H1 (cell line): Measurements from ENCODE around the gene ANKRD13C. TPM values are rescaled to one million over a fixed set of nuclear protein-coding genes. Genes with fewer than 3 reads are reported as not detected.

Experiments
- CTCF ChIA-PET: fragments of 300-600 bp; sonication (Branson Sonifier 250); formaldehyde crosslinking; loops from one replicate; lab custom pipeline; 2021; ENCODE audit not compliant: partially characterized antibody; lab: Charles Lee
- POLR2A ChIA-PET: fragments of 300-600 bp; sonication (Branson Sonifier 250); formaldehyde crosslinking; loops from one replicate; lab custom pipeline; 2021; ENCODE audit warnings: inconsistent platforms; ENCODE audit not compliant: partially characterized antibody; lab: Charles Lee
- DNase-seq, 2 experiments: peaks; one replicate each; pipeline versions ENCODE4 v3.0.0 to v3.0.0-alpha.2; 2010 to 2022; ENCODE audit warnings: low spot score in 2 of 2, low read depth in 1 of 2, mixed read lengths in 1 of 2
- FAIRE-seq: peaks from 2 replicates; lab custom pipeline; 2011; peaks lifted over from hg19 to GRCh38; lab: Jason Lieb, UNC
- H2AFZ ChIP-seq: 2 replicates; pipeline ENCODE4 v1.8.1; 2012; ENCODE audit warnings: low read length, inconsistent platforms
- H2AK5ac ChIP-seq: 2 replicates; pipeline ENCODE4 v1.6.1; 2013; ENCODE audit warnings: low read depth, low read length
- H2BK120ac ChIP-seq: replicated peaks from 2 replicates; pipeline ENCODE3; 2013; ENCODE audit warnings: low read depth, low read length, inconsistent platforms
- H2BK12ac ChIP-seq: 2 replicates; pipeline ENCODE4 v1.6.1; 2013; ENCODE audit warnings: low read depth, low read length
- H2BK15ac ChIP-seq: 2 replicates; pipeline ENCODE4 v1.6.1; 2013; ENCODE audit warnings: low read length
- H2BK20ac ChIP-seq: 2 replicates; pipeline ENCODE4 v1.6.1; 2013; ENCODE audit warnings: low read length
- H2BK5ac ChIP-seq: 2 replicates; pipeline ENCODE4 v1.6.1; 2013; ENCODE audit warnings: low read depth, low read length
- H3K14ac ChIP-seq: 2 replicates; pipeline ENCODE4 v1.6.1; 2013; ENCODE audit warnings: inconsistent platforms; ENCODE audit not compliant: insufficient read length
- H3K18ac ChIP-seq: 2 replicates; pipeline ENCODE4 v1.6.1; 2013; ENCODE audit warnings: low read length; ENCODE audit errors: extremely low read depth
- H3K23ac ChIP-seq: 2 replicates; pipeline ENCODE4 v1.6.1; 2013; ENCODE audit warnings: inconsistent platforms; ENCODE audit not compliant: insufficient read length
- H3K23me2 ChIP-seq: 2 replicates; pipeline ENCODE4 v1.6.1; 2013; ENCODE audit warnings: low read depth, low read length
- H3K27ac ChIP-seq: 2 replicates; pipeline ENCODE4 v1.6.1; 2011; ENCODE audit warnings: low read depth, low read length, inconsistent platforms
- H3K27me3 ChIP-seq, 4 experiments: replicated peaks in 1 of 4; 1 replicate in 1 of 4; 2 replicates in 3 of 4; pipeline versions ENCODE4 v1.6.1 to v1.8.1; 2011 to 2013; ENCODE audit warnings: low read length in 3 of 4, mild to moderate bottlenecking in 3 of 4, inconsistent platforms in 2 of 4, mixed read lengths in 2 of 4, moderate library complexity in 1 of 4; ENCODE audit not compliant: control insufficient read depth in 3 of 4, insufficient read depth in 3 of 4; ENCODE audit errors: extremely low read depth in 1 of 4
- H3K36me3 ChIP-seq, 4 experiments: 2 replicates each; pipeline versions ENCODE4 v1.6.1 to v1.8.1; 2011 to 2013; ENCODE audit warnings: mild to moderate bottlenecking in 4 of 4, low read length in 3 of 4, moderate library complexity in 2 of 4, control low read depth in 1 of 4, inconsistent platforms in 1 of 4; ENCODE audit not compliant: insufficient read depth in 4 of 4, control insufficient read depth in 2 of 4
- H3K4ac ChIP-seq: replicated peaks from 2 replicates; pipeline ENCODE3; 2013; ENCODE audit warnings: low read length, low read depth, mixed read lengths, inconsistent platforms; ENCODE audit not compliant: insufficient read length
- H3K4me1 ChIP-seq, 4 experiments: replicated peaks in 1 of 4; 1 replicate in 1 of 4; 2 replicates in 3 of 4; pipeline versions ENCODE4 v1.6.1 to v1.8.1; 2011 to 2013; ENCODE audit warnings: low read length in 3 of 4, inconsistent platforms in 2 of 4, mixed read lengths in 1 of 4; ENCODE audit not compliant: insufficient read depth in 4 of 4, control insufficient read depth in 3 of 4
- H3K4me2 ChIP-seq, 2 experiments: 2 replicates each; pipeline versions ENCODE4 v1.6.1 to v1.8.1; 2011 to 2013; ENCODE audit warnings: low read depth in 2 of 2, low read length in 2 of 2, control low read depth in 1 of 2, inconsistent platforms in 1 of 2, mild to moderate bottlenecking in 1 of 2; ENCODE audit not compliant: insufficient read depth in 1 of 2
- H3K4me3 ChIP-seq, 4 experiments: fragments of 200-600, 300-600 bp in 1 of 4; sonication (generic), shearing (Covaris generic), sonication (Bioruptor Twin) in 1 of 4; 2 replicates each; pipeline versions ENCODE4 v1.5.1 to v1.8.1; 2011 to 2016; ENCODE audit warnings: low read length in 4 of 4, low read depth in 3 of 4, control low read depth in 2 of 4, inconsistent platforms in 2 of 4, mild to moderate bottlenecking in 2 of 4, mixed read lengths in 1 of 4, moderate library complexity in 1 of 4; ENCODE audit not compliant: insufficient read depth in 2 of 4; ENCODE audit errors: extremely low read depth in 1 of 4
- H3K56ac ChIP-seq: replicated peaks from 2 replicates; pipeline ENCODE3; 2013; ENCODE audit warnings: low read depth, mild to moderate bottlenecking, mixed read lengths, low read length, inconsistent platforms; ENCODE audit not compliant: insufficient read length
- H3K79me1 ChIP-seq: 2 replicates; pipeline ENCODE4 v1.6.1; 2013; ENCODE audit warnings: low read depth, low read length, control low read depth
- H3K79me2 ChIP-seq, 2 experiments: 2 replicates each; pipeline versions ENCODE4 v1.6.1 to v1.8.1; 2012 to 2013; ENCODE audit warnings: low read length in 2 of 2, mild to moderate bottlenecking in 2 of 2, inconsistent platforms in 1 of 2; ENCODE audit not compliant: insufficient read depth in 2 of 2, control insufficient read depth in 1 of 2
- H3K9ac ChIP-seq, 4 experiments: replicated peaks in 1 of 4; 1 replicate in 1 of 4; 2 replicates in 3 of 4; pipeline versions ENCODE4 v1.6.1 to v1.8.1; 2011 to 2013; ENCODE audit warnings: low read depth in 3 of 4, low read length in 3 of 4, control low read depth in 2 of 4, mild to moderate bottlenecking in 2 of 4, moderate library complexity in 2 of 4, inconsistent platforms in 1 of 4; ENCODE audit errors: extremely low read depth in 1 of 4
- H3K9me3 ChIP-seq, 2 experiments: 2 replicates each; pipeline versions ENCODE4 v1.6.1 to v1.8.1; 2012 to 2013; ENCODE audit warnings: mild to moderate bottlenecking in 2 of 2, moderate library complexity in 2 of 2, control low read depth in 1 of 2, inconsistent platforms in 1 of 2, low read depth in 1 of 2, low read length in 1 of 2, mixed read lengths in 1 of 2; ENCODE audit not compliant: insufficient read depth in 2 of 2
- H4K20me1 ChIP-seq, 2 experiments: replicated peaks in 1 of 2; 2 replicates each; pipeline versions ENCODE3 to v1.8.1; 2011 to 2013; ENCODE audit warnings: inconsistent platforms in 2 of 2, low read length in 2 of 2, mild to moderate bottlenecking in 1 of 2; ENCODE audit not compliant: insufficient read depth in 2 of 2, control insufficient read depth in 1 of 2
- H4K5ac ChIP-seq: 2 replicates; pipeline ENCODE4 v1.6.1; 2013; ENCODE audit warnings: low read length, low read depth, mixed read lengths, inconsistent platforms; ENCODE audit not compliant: insufficient read length
- H4K8ac ChIP-seq: 2 replicates; pipeline ENCODE4 v1.8.0; 2013; ENCODE audit warnings: mild to moderate bottlenecking, moderate library complexity, low read length, inconsistent platforms; ENCODE audit not compliant: insufficient read depth; ENCODE audit errors: extremely low read depth
- H4K91ac ChIP-seq: replicated peaks from 2 replicates; pipeline ENCODE3; 2013; ENCODE audit warnings: low read length, mixed read lengths, inconsistent platforms; ENCODE audit not compliant: insufficient read length
- BACH1 ChIP-seq: IDR thresholded peaks from 2 replicates; pipeline ENCODE4 v1.6.1; 2012; ENCODE audit warnings: low read length, improper control_type of control experiment
- CBX8 ChIP-seq: fragments of 300-800, 300-1000 bp; sonication (generic); IDR thresholded peaks from 2 replicates; pipeline ENCODE4 v1.7.1; 2016; ENCODE audit warnings: low read depth, low read length, borderline replicate concordance
- CREB1 ChIP-seq: IDR thresholded peaks from 2 replicates; pipeline ENCODE4 v1.6.1; 2012; ENCODE audit warnings: inconsistent platforms
- HDAC2 ChIP-seq, 2 experiments: fragments of 300-600 bp in 1 of 2; sonication (generic) in 1 of 2; IDR thresholded peaks; 2 replicates each; pipeline ENCODE4 v1.6.1; 2011 to 2012; ENCODE audit warnings: low read depth in 2 of 2, low read length in 2 of 2, mild to moderate bottlenecking in 2 of 2, moderate library complexity in 2 of 2, borderline replicate concordance in 1 of 2, inconsistent platforms in 1 of 2
- JUN ChIP-seq: IDR thresholded peaks from 2 replicates; pipeline ENCODE4 v1.6.1; 2011; ENCODE audit warnings: low read depth, mild to moderate bottlenecking, improper control_type of control experiment, low read length
- JUND ChIP-seq: IDR thresholded peaks from 2 replicates; pipeline ENCODE4 v1.6.1; 2011; ENCODE audit warnings: mild to moderate bottlenecking, improper control_type of control experiment, low read length
- RAD21 ChIP-seq, 2 experiments: IDR thresholded peaks in 1 of 2; conservative IDR thresholded peaks in 1 of 2; 2 replicates each; pipeline ENCODE4 v1.6.1; 2011; ENCODE audit warnings: low read depth in 2 of 2, low read length in 2 of 2, improper control_type of control experiment in 1 of 2, inconsistent platforms in 1 of 2, mild to moderate bottlenecking in 1 of 2, moderate library complexity in 1 of 2
- RFX5 ChIP-seq: IDR thresholded peaks from 2 replicates; pipeline ENCODE4 v1.6.1; 2011; ENCODE audit warnings: low read depth, low read length, improper control_type of control experiment, borderline replicate concordance
- SIRT6 ChIP-seq: IDR thresholded peaks from one replicate; pipeline ENCODE4 v1.7.1; 2012; ENCODE audit warnings: low read length, inconsistent platforms
- SP4 ChIP-seq: IDR thresholded peaks from 2 replicates; pipeline ENCODE4 v1.6.1; 2012; ENCODE audit warnings: low read length, inconsistent platforms
- SRF ChIP-seq: IDR thresholded peaks from 2 replicates; pipeline ENCODE4 v1.6.1; 2011; ENCODE audit warnings: mild to moderate bottlenecking, low read depth, low read length, moderate library complexity
- TAF7 ChIP-seq: optimal IDR thresholded peaks from 2 replicates; pipeline ENCODE3; 2011; ENCODE audit warnings: low read depth, mild to moderate bottlenecking, inconsistent platforms, low read length, moderate library complexity, borderline replicate concordance
- TCF12 ChIP-seq: IDR thresholded peaks from 2 replicates; pipeline ENCODE4 v1.6.1; 2011; ENCODE audit warnings: low read depth, mild to moderate bottlenecking, low read length
- USF2 ChIP-seq: IDR thresholded peaks from 2 replicates; pipeline ENCODE4 v1.6.1; 2011; ENCODE audit warnings: low read length, improper control_type of control experiment
- WGBS, 2 experiments: shearing (Covaris generic) in 1 of 2; methylation state at CpG; one replicate each; pipeline versions ENCODE4 v1.1.6 to v1.1.7; 2013 to 2015; ENCODE audit warnings: low lambda C conversion rate in 2 of 2, mixed read lengths in 2 of 2, inconsistent platforms in 1 of 2, low coverage in 1 of 2, missing lambda C conversion rate in 1 of 2; ENCODE audit not compliant: insufficient replicate concordance in 2 of 2, insufficient coverage in 1 of 2, insufficient read length in 1 of 2; ENCODE audit errors: extremely low coverage in 1 of 2, missing lambda C conversion rate in 1 of 2; 5-methylcytosine and 5-hydroxymethylcytosine counted together
- polyA plus RNA-seq, 7 experiments: library from polyadenylated mRNA; depleted of rRNA in 3 of 7; stranded (reverse) in 5 of 7; unstranded in 2 of 7; fragments of >200 nt in 5 of 7; fragments of 200-250 nt in 2 of 7; gene quantifications; 1 replicate in 5 of 7; 2 replicates in 1 of 7; 4 replicates in 1 of 7; pipeline versions ENCODE4 v1.2.1 to v1.2.3, GENCODE V29; 2011 to 2013; ENCODE audit warnings: missing spikeins in 2 of 7, mixed read lengths in 2 of 7
- total RNA-seq: library from RNA; stranded (reverse); fragmentation: NEBNext Ultra II Directional; extraction: Animal tissue kit (Norgen Biotek cat#: 25700); gene quantifications from 2 replicates; pipeline ENCODE4 v1.2.1, GENCODE V29; 2021

Gene ANKRD13C
- total and polyA plus RNA-seq, 2 of the 8 experiments (the other 6 are each of a cell fraction or from before 2014, with no cell fraction given): 4.8 to 21.7 TPM

- Histone ChIP-seq H3K4ac (no peak overlapping the region), H3K4me2 (no peak overlapping the region), H3K9ac (no peak overlapping the region), H4K91ac (no peak overlapping the region), H2BK15ac (no peak overlapping the region), H2AFZ (no peak overlapping the region), H3K23ac (no peak overlapping the region), H4K8ac (no peak overlapping the region), H3K79me1 (no peaks in the 10 kb centered on the region), H3K9me3 (no peaks in the 10 kb centered on the region), H2BK20ac (no peak overlapping the region), H4K20me1 (no peaks in the 10 kb centered on the region), H3K27ac (no peak overlapping the region), H3K18ac (no peak overlapping the region), H2BK5ac (no peak overlapping the region), H4K5ac (no peak overlapping the region), H3K23me2 (no peaks in the 10 kb centered on the region), H3K14ac (no peak overlapping the region), H3K56ac (no peak overlapping the region), H3K4me3 (no peak overlapping the region), H3K79me2 (no peaks in the 10 kb centered on the region), H2BK120ac (no peak overlapping the region), H3K4me1 (no peaks in the 10 kb centered on the region), H3K36me3 (peaks cover 0 to 14% (median 0%) of the 10 kb centered on the region in 4 experiments; a peak in 2 of 8 replicates), H3K27me3 (no peaks in the 10 kb centered on the region), H2AK5ac (no peak overlapping the region), H2BK12ac (no peak overlapping the region)
- FAIRE-seq (no peak), DNase-seq (no peak)
- ChIA-PET POLR2A (interaction anchor here (1.1 to 1.3 kb wide), 2 partner anchors 76 to 133 kb away, joined by 3 read pairs; partner anchors contain the start of gene ANKRD13C), CTCF (interaction anchor here (1.1 kb wide), 1 partner anchor 208 kb away, joined by 3 read pairs; no protein-coding TSS in a partner anchor)
- WGBS, 2 experiments: 100% methylated on average over 1 of the region's 1 CpG; no CpG with 5 or more reads in 1 of the 2 experiments
- TF ChIP-seq RFX5: no peak
- TF ChIP-seq JUN: no peak
- no peak for TF ChIP-seq SRF
- no peak for TF ChIP-seq TAF7
- no peak for TF ChIP-seq JUND
- TF ChIP-seq HDAC2 (IDR thresholded peaks at IDR 0.05; ENCODE audit: borderline replicate concordance in 1 of 2, low read depth in 2 of 2, low read length in 2 of 2): no peak
- TF ChIP-seq BACH1: no peak
- TF ChIP-seq SIRT6: no peak
- TF ChIP-seq RAD21 (IDR thresholded peaks at IDR 0.05 in 1 of 2, conservative IDR thresholded peaks at IDR 0.05 in 1 of 2; ENCODE audit: low read depth in 2 of 2, low read length in 2 of 2): no peak
- TF ChIP-seq TCF12: no peak
- TF ChIP-seq SP4: no peak
- TF ChIP-seq CBX8: no peak
- TF ChIP-seq USF2: no peak
- TF ChIP-seq CREB1: no peak
Measured at GRCh38 chr1:70278710-70279109, 75.8 kb downstream of the ANKRD13C start.
